HCT116 (cell line): ENCODE results near the gene POU2AF1. TPM values are rescaled to one million over a fixed set of nuclear protein-coding genes. Genes with fewer than 3 reads are reported as not detected.

Experiments used
- ATAC-seq: fragments of 200-7000 bp; cut with Tn5 transposase; 2 replicates; pipeline ENCODE4 v1.9.1; 2020; ENCODE audit warnings: mild to moderate bottlenecking, moderate library complexity
- BruUV-seq: library from RNA; stranded (reverse); fragments of 400-500 nt; replicated peaks from 2 replicates; lab custom pipeline; 2021; lab: Mats Ljungman, UMichigan
- CTCF ChIA-PET: fragments of 300-600 bp; sonication (Branson Sonifier 250); formaldehyde crosslinking; loops from one replicate; lab custom pipeline; 2021; ENCODE audit warnings: antibody characterized with exemption; lab: Charles Lee
- POLR2A ChIA-PET: fragments of 300-600, 350-600 bp; sonication (Branson Sonifier 250); formaldehyde crosslinking; loops from one replicate; lab custom pipeline; 2021; ENCODE audit warnings: antibody characterized with exemption; lab: Charles Lee
- RAD21 ChIA-PET, 2 experiments: fragments of 300-600 bp; sonication (Branson Sonifier 250); formaldehyde crosslinking; loops; one replicate each; lab custom pipeline; 2023; ENCODE audit warnings: low total read pairs in 2 of 2; ENCODE audit not compliant: uncharacterized antibody in 2 of 2, unreplicated experiment in 2 of 2, low non-redundant PET in 1 of 2; lab: Charles Lee
- DNase-seq: peaks from one replicate; pipeline ENCODE4 v3.0.0-alpha.2; 2010; ENCODE audit warnings: low read depth, low spot score
- H2AFZ ChIP-seq: fragments of 200-600 bp; shearing (Covaris generic), sonication (generic); 2 replicates; pipeline ENCODE4 v1.6.1; 2017; ENCODE audit warnings: low read depth, mixed run types, mixed read lengths, antibody characterized with exemption, low read length; ENCODE audit not compliant: poor library complexity, severe bottlenecking
- H3K27ac ChIP-seq: 2 replicates; pipeline ENCODE4 v1.5.1; 2012; ENCODE audit warnings: low read depth, low read length
- H3K27me3 ChIP-seq: fragments of 200-600 bp; sonication (generic); 2 replicates; pipeline ENCODE4 v1.6.1; 2016; ENCODE audit warnings: mixed run types, low read length, mixed read lengths; ENCODE audit not compliant: insufficient read depth
- H3K36me3 ChIP-seq, 2 experiments: fragments of 200-500 bp in 1 of 2; fragments of 200-600 bp in 1 of 2; sonication (Bioruptor generic) in 1 of 2; sonication (generic) in 1 of 2; 2 replicates each; pipeline versions ENCODE4 v1.5.1 to v1.6.1; 2014 to 2016; ENCODE audit warnings: low read length in 2 of 2, inconsistent platforms in 1 of 2, mixed read lengths in 1 of 2, mixed run types in 1 of 2; ENCODE audit not compliant: insufficient read depth in 2 of 2, control insufficient read depth in 1 of 2
- H3K4me1 ChIP-seq, 2 experiments: fragments of 200-600 bp in 1 of 2; sonication (generic) in 1 of 2; 2 replicates each; pipeline versions ENCODE4 v1.5.1 to v1.6.1; 2012 to 2017; ENCODE audit warnings: low read length in 2 of 2, inconsistent platforms in 1 of 2, mild to moderate bottlenecking in 1 of 2, mixed read lengths in 1 of 2, mixed run types in 1 of 2, moderate library complexity in 1 of 2; ENCODE audit not compliant: insufficient read depth in 2 of 2, control insufficient read depth in 1 of 2
- H3K4me2 ChIP-seq: fragments of 200-600 bp; sonication (generic); 2 replicates; pipeline ENCODE4 v1.6.1; 2017; ENCODE audit warnings: mixed run types, low read length, mixed read lengths
- H3K4me3 ChIP-seq, 2 experiments: fragments of 200-600 bp in 1 of 2; sonication (generic) in 1 of 2; replicated peaks in 1 of 2; 2 replicates each; pipeline ENCODE4 v1.5.1; 2011 to 2016; ENCODE audit warnings: low read length in 2 of 2, control low read depth in 1 of 2, low read depth in 1 of 2, mild to moderate bottlenecking in 1 of 2, mixed read lengths in 1 of 2, mixed run types in 1 of 2
- H3K79me2 ChIP-seq: fragments of 200-600 bp; sonication (generic); 2 replicates; pipeline ENCODE4 v1.6.1; 2017; ENCODE audit warnings: mild to moderate bottlenecking, mixed run types, low read length, moderate library complexity, mixed read lengths; ENCODE audit not compliant: insufficient read depth
- H3K9ac ChIP-seq: fragments of 200-600 bp; sonication (generic); 2 replicates; pipeline ENCODE4 v1.6.1; 2016; ENCODE audit warnings: low read length, mixed read lengths
- H3K9me2 ChIP-seq: fragments of 200-600 bp; sonication (generic), shearing (Covaris generic); 2 replicates; pipeline ENCODE4 v1.6.1; 2017; ENCODE audit warnings: mixed run types, mild to moderate bottlenecking, moderate library complexity; ENCODE audit not compliant: insufficient read depth
- H3K9me3 ChIP-seq, 2 experiments: fragments of 200-500 bp in 1 of 2; fragments of 200-600 bp in 1 of 2; sonication (Bioruptor generic) in 1 of 2; sonication (generic) in 1 of 2; 2 replicates each; pipeline ENCODE4 v1.6.1; 2014 to 2017; ENCODE audit warnings: low read length in 2 of 2, mixed read lengths in 2 of 2, inconsistent platforms in 1 of 2, low read depth in 1 of 2, mild to moderate bottlenecking in 1 of 2, mixed run types in 1 of 2, moderate library complexity in 1 of 2; ENCODE audit not compliant: control insufficient read depth in 1 of 2, insufficient read depth in 1 of 2
- H4K20me1 ChIP-seq: fragments of 200-600 bp; sonication (generic), shearing (Covaris generic); 2 replicates; pipeline ENCODE4 v1.6.1; 2017; ENCODE audit warnings: mixed run types, mild to moderate bottlenecking, moderate library complexity; ENCODE audit not compliant: insufficient read depth
- ATF3 ChIP-seq: IDR thresholded peaks from 2 replicates; pipeline ENCODE4 v1.6.1; 2012
- CBX3 ChIP-seq: IDR thresholded peaks from 2 replicates; pipeline ENCODE4 v1.6.1; 2012; ENCODE audit warnings: low read depth
- CEBPB ChIP-seq: IDR thresholded peaks from 2 replicates; pipeline ENCODE4 v1.6.1; 2012; ENCODE audit warnings: low read depth
- EGR1 ChIP-seq: IDR thresholded peaks from 2 replicates; pipeline ENCODE4 v1.6.1; 2012; ENCODE audit warnings: low read depth
- ELF1 ChIP-seq: IDR thresholded peaks from 2 replicates; pipeline ENCODE4 v1.6.1; 2012; ENCODE audit warnings: low read depth, borderline replicate concordance
- EZH2 ChIP-seq: fragments of 200-600 bp; sonication (generic); IDR thresholded peaks from 2 replicates; pipeline ENCODE4 v1.6.1; 2017; ENCODE audit warnings: antibody characterized with exemption, mixed run types
- EZH2phosphoT487 ChIP-seq: fragments of 200-600 bp; IDR thresholded peaks from 2 replicates; pipeline ENCODE4 v1.6.1; 2018; ENCODE audit warnings: antibody characterized with exemption, borderline replicate concordance
- FOSL1 ChIP-seq: IDR thresholded peaks from 2 replicates; pipeline ENCODE4 v1.6.1; 2012; ENCODE audit warnings: low read depth
- JUND ChIP-seq: IDR thresholded peaks from 2 replicates; pipeline ENCODE4 v1.6.1; 2012
- MAX ChIP-seq: IDR thresholded peaks from 2 replicates; pipeline ENCODE4 v1.6.1; 2012
- POLR2A ChIP-seq: IDR thresholded peaks from 2 replicates; pipeline ENCODE4 v1.7.0; 2011; ENCODE audit warnings: borderline replicate concordance; ENCODE audit not compliant: insufficient read depth, insufficient read length; ENCODE audit errors: extremely low read depth
- POLR2AphosphoS5 ChIP-seq: IDR thresholded peaks from 2 replicates; pipeline ENCODE4 v1.6.1; 2011; ENCODE audit warnings: mild to moderate bottlenecking, low read depth, low read length, moderate library complexity
- RAD21 ChIP-seq: IDR thresholded peaks from 2 replicates; pipeline ENCODE4 v1.6.1; 2012; ENCODE audit warnings: low read depth, mild to moderate bottlenecking
- REST ChIP-seq: IDR thresholded peaks from 2 replicates; pipeline ENCODE4 v1.6.1; 2012; ENCODE audit warnings: low read depth
- SIN3A ChIP-seq: IDR thresholded peaks from 2 replicates; pipeline ENCODE4 v1.6.1; 2012; ENCODE audit warnings: low read depth
- SP1 ChIP-seq: IDR thresholded peaks from 2 replicates; pipeline ENCODE4 v1.6.1; 2012; ENCODE audit warnings: low read depth
- SRF ChIP-seq: IDR thresholded peaks from 2 replicates; pipeline ENCODE4 v1.6.1; 2012; ENCODE audit warnings: low read depth
- ZBTB33 ChIP-seq: IDR thresholded peaks from 2 replicates; pipeline ENCODE4 v1.6.1; 2011; ENCODE audit warnings: mild to moderate bottlenecking, low read length, moderate library complexity; ENCODE audit not compliant: insufficient replicate concordance; ENCODE audit errors: extremely low read depth
- ZFX ChIP-seq: fragments of 450-650 bp; IDR thresholded peaks from 2 replicates; pipeline ENCODE4 v1.6.1; 2017
- ZNF274 ChIP-seq: fragments of 200-500 bp; sonication (Bioruptor generic); IDR thresholded peaks from 2 replicates; pipeline ENCODE4 v1.6.1; 2014; ENCODE audit warnings: mild to moderate bottlenecking, low read depth, low read length, inconsistent platforms
- intact Hi-C: fragments of 100-400 bp; cut with micrococcal nuclease; formaldehyde crosslinking; loops from 2 replicates; pipeline ENCODE4 v1.10.0; 2022
- total RNA-seq: library from RNA; stranded (reverse); gene quantifications from one replicate; pipeline ENCODE4 v1.2.1, GENCODE V29; 2021; ENCODE audit not compliant: unreplicated experiment

The POU2AF1 gene
- total RNA-seq, 1 experiment from 2014 or later = 0.17 TPM

- Histone ChIP-seq H3K27me3 (peaks cover 7% of the 10 kb centered on the region), H2AFZ (no peak overlapping the region), H4K20me1 (no peaks in the 10 kb centered on the region), H3K9me3 (no peaks in the 10 kb centered on the region), H3K36me3 (no peaks in the 10 kb centered on the region), H3K27ac (no peak overlapping the region), H3K9ac (no peak overlapping the region), H3K4me1 (no peaks in the 10 kb centered on the region), H3K9me2 (no peaks in the 10 kb centered on the region), H3K4me2 (no peak overlapping the region), H3K4me3 (no peak overlapping the region), H3K79me2 (no peaks in the 10 kb centered on the region)
- RAD21 ChIA-PET = no interaction called here
- ATAC-seq = no peak
- CTCF ChIA-PET = interaction anchor here (1.2 kb wide), 1 partner anchor 17 kb away, joined by 4 read pairs; no protein-coding TSS in a partner anchor
- POLR2A ChIA-PET = no interaction called here
- TF ChIP-seq CBX3 = no peak
- no peak for TF ChIP-seq EZH2phosphoT487
- no peak for TF ChIP-seq FOSL1
- TF ChIP-seq POLR2A = no peak
- no peak for TF ChIP-seq ZFX
- TF ChIP-seq REST = no peak
- TF ChIP-seq JUND = no peak
- TF ChIP-seq CEBPB = no peak
- TF ChIP-seq EGR1 = no peak
- no peak for TF ChIP-seq SP1
- no peak for TF ChIP-seq ZBTB33
- TF ChIP-seq SIN3A = no peak
- no peak for TF ChIP-seq POLR2AphosphoS5
- TF ChIP-seq ZNF274 = no peak
- no peak for TF ChIP-seq EZH2
- no peak for TF ChIP-seq ELF1
- no peak for TF ChIP-seq MAX
- TF ChIP-seq ATF3 = no peak
- TF ChIP-seq SRF = no peak
- no peak for TF ChIP-seq RAD21
- BruUV-seq = no TSS peak
- no peak for DNase-seq
- intact Hi-C loops = no loop called here
These were observed 33.2 kb upstream of the POU2AF1 start for GRCh38 chr11:111412293-111412692.
